ENCODE measurements around the gene SMPX. TPM values are rescaled to one million over a fixed set of nuclear protein-coding genes. Genes with fewer than 3 reads are reported as not detected.

The SMPX gene
- polyA plus RNA-seq, 1 donor (not counting 4 experiments of a cell fraction or from before 2014, with no cell fraction given), result not detected

DNA sequence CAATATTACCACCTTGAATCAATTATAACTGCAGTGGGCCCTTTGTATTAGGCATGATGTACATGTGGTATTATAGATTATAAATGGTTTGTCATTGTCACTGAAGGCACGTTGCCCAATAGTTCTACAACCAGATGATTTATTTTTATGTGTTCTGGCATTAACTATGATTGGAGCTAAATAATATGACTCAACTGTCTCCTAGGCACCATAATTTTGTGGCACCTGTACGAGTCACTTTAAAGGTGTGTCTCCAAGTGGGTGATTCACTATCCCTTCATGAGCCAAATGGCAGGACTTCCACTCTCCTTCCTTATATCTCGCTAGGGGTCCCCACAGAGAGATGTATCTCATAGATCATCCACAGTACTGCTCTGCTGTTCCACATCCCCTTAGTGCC, 6.1 kb upstream of the SMPX start:
- DNase-seq (ENCODE audit: low read depth, low spot score) (no peak), FAIRE-seq (no peak)
- dilution Hi-C loops (cut with MboI; ENCODE audit: extremely low pct_ligation_motif_present, low sequenced_read_pairs), result no loop called here
- no peaks in the 10 kb centered on the region for H3K4me1 ChIP-seq (ENCODE audit: control insufficient read depth, extremely low read depth, insufficient read depth, low read length)
- H3K4me3 ChIP-seq (ENCODE audit: control insufficient read depth in 2 of 3, extremely low read depth in 1 of 3, insufficient read depth in 2 of 3, low read depth in 1 of 3, low read length in 3 of 3), result no peak overlapping the region
- H3K36me3 ChIP-seq (ENCODE audit: control insufficient read depth in 2 of 2, extremely low read depth in 1 of 2, insufficient read depth in 2 of 2, low read length in 2 of 2), result no peaks in the 10 kb centered on the region
- TF ChIP-seq, protein P1, sequence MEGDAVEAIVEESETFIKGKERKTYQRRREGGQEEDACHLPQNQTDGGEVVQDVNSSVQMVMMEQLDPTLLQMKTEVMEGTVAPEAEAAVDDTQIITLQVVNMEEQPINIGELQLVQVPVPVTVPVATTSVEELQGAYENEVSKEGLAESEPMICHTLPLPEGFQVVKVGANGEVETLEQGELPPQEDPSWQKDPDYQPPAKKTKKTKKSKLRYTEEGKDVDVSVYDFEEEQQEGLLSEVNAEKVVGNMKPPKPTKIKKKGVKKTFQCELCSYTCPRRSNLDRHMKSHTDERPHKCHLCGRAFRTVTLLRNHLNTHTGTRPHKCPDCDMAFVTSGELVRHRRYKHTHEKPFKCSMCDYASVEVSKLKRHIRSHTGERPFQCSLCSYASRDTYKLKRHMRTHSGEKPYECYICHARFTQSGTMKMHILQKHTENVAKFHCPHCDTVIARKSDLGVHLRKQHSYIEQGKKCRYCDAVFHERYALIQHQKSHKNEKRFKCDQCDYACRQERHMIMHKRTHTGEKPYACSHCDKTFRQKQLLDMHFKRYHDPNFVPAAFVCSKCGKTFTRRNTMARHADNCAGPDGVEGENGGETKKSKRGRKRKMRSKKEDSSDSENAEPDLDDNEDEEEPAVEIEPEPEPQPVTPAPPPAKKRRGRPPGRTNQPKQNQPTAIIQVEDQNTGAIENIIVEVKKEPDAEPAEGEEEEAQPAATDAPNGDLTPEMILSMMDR (optimal IDR thresholded peaks at IDR 0.05 in 1 of 3, IDR thresholded peaks at IDR 0.05 in 1 of 3, conservative IDR thresholded peaks at IDR 0.05 in 1 of 3; ENCODE audit: extremely low read depth in 1 of 3, insufficient read depth in 2 of 3, low read length in 3 of 3), result no peak
- no peak for TF ChIP-seq EZH2 (IDR thresholded peaks at IDR 0.05; ENCODE audit: low read length)
- no peaks in the 10 kb centered on the region for H3K9me1 ChIP-seq (ENCODE audit: control insufficient read depth, extremely low read depth, insufficient read depth, low read length)
- no peak overlapping the region for H3K9ac ChIP-seq (ENCODE audit: control insufficient read depth, extremely low read depth, insufficient read depth, low read length)
- no peak overlapping the region for H3K27ac ChIP-seq (ENCODE audit: control insufficient read depth, insufficient read depth, low read length)
- no peak overlapping the region for H2AFZ ChIP-seq (ENCODE audit: control insufficient read depth, low read length)
- H3K79me2 ChIP-seq (ENCODE audit: control insufficient read depth, insufficient read depth, low read length), result no peaks in the 10 kb centered on the region
- no peaks in the 10 kb centered on the region for H3K9me3 ChIP-seq (ENCODE audit: control insufficient read depth, low read depth, low read length)
- H4K20me1 ChIP-seq (ENCODE audit: control insufficient read depth, extremely low read depth, insufficient read depth, low read length), result no peaks in the 10 kb centered on the region
- no peak overlapping the region for H3K4me2 ChIP-seq (ENCODE audit: control insufficient read depth, extremely low read depth, insufficient read depth, low read depth, low read length)
- H3K27me3 ChIP-seq (ENCODE audit: control insufficient read depth, extremely low read depth, insufficient read depth, low read length), result no peaks in the 10 kb centered on the region

GRCh38 chrX:21758488-21758887, 572 bp upstream of the SMPX start:
- dilution Hi-C loops (cut with MboI; ENCODE audit: extremely low pct_ligation_motif_present, low sequenced_read_pairs), result no loop called here
- Histone ChIP-seq H3K27me3 (ENCODE audit: control insufficient read depth, extremely low read depth, insufficient read depth, low read length) (no peaks in the 10 kb centered on the region), H3K79me2 (ENCODE audit: control insufficient read depth, insufficient read depth, low read length) (no peaks in the 10 kb centered on the region), H4K20me1 (ENCODE audit: control insufficient read depth, extremely low read depth, insufficient read depth, low read length) (no peaks in the 10 kb centered on the region), H3K4me3 (ENCODE audit: control insufficient read depth in 2 of 3, extremely low read depth in 1 of 3, insufficient read depth in 2 of 3, low read depth in 1 of 3, low read length in 3 of 3) (no peak overlapping the region), H3K4me2 (ENCODE audit: control insufficient read depth, extremely low read depth, insufficient read depth, low read depth, low read length) (no peak overlapping the region), H3K9ac (ENCODE audit: control insufficient read depth, extremely low read depth, insufficient read depth, low read length) (no peak overlapping the region), H3K4me1 (ENCODE audit: control insufficient read depth, extremely low read depth, insufficient read depth, low read length) (no peaks in the 10 kb centered on the region), H2AFZ (ENCODE audit: control insufficient read depth, low read length) (no peak overlapping the region), H3K9me1 (ENCODE audit: control insufficient read depth, extremely low read depth, insufficient read depth, low read length) (no peaks in the 10 kb centered on the region), H3K36me3 (ENCODE audit: control insufficient read depth in 2 of 2, extremely low read depth in 1 of 2, insufficient read depth in 2 of 2, low read length in 2 of 2) (no peaks in the 10 kb centered on the region), H3K27ac (ENCODE audit: control insufficient read depth, insufficient read depth, low read length) (no peak overlapping the region), H3K9me3 (ENCODE audit: control insufficient read depth, low read depth, low read length) (no peaks in the 10 kb centered on the region)
- no peak for TF ChIP-seq EZH2 (IDR thresholded peaks at IDR 0.05; ENCODE audit: low read length)
- TF ChIP-seq, protein P1 (optimal IDR thresholded peaks at IDR 0.05 in 1 of 3, IDR thresholded peaks at IDR 0.05 in 1 of 3, conservative IDR thresholded peaks at IDR 0.05 in 1 of 3; ENCODE audit: extremely low read depth in 1 of 3, insufficient read depth in 2 of 3, low read length in 3 of 3), result no peak
- FAIRE-seq (no peak), DNase-seq (ENCODE audit: low read depth, low spot score) (no peak)
